K562 (cell line): ENCODE measurements around the gene OR4D2.

ENCODE experiments used
- EZH2 ChIP-seq: IDR thresholded peaks from 2 replicates; pipeline ENCODE4 v1.6.1; 2012; ENCODE audit warnings: low read depth, mild to moderate bottlenecking, inconsistent platforms, low read length, borderline replicate concordance
- SP1 ChIP-seq: sonication (generic); formaldehyde crosslinking; IDR thresholded peaks from 2 replicates; pipeline ENCODE4 v1.8.1; 2022; ENCODE audit warnings: mild to moderate bottlenecking, missing genetic modification reagents
- TAF1 ChIP-seq: IDR thresholded peaks from 2 replicates; pipeline ENCODE4 v1.6.1; 2011; ENCODE audit warnings: mild to moderate bottlenecking, low read length, moderate library complexity; ENCODE audit not compliant: insufficient read depth, control insufficient read depth, severe bottlenecking; ENCODE audit errors: extremely low read depth
- TF ChIP-seq, protein P1 (sequence below): fragments of 250-450 bp; sonication (Bioruptor Pico); IDR thresholded peaks from 2 replicates; pipeline ENCODE4 v1.5.0; 2020; ENCODE audit warnings: mild to moderate bottlenecking, borderline replicate concordance

DNA sequence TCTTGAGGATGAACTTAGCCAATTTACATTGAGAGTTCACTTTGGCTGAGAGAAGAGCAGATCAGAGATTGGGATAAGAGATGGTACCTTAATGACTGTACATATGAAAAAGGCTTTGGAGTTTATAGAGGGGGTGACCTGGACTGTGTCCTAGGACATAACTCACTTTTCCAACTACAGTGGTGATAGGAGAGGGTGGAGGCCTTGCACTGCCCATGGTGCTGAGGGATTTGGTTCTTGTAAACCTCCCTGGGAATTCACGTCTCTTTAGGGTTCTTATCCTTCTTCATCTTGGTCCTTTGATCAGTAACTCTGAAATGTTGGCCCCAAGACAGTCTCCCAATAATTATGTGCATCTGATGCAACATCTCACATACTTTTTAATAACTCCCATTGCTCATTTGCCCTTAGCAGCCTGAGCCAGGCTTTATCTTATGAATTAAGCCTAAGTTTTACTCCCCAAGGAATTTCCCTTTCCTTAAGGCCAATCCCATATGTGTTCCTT, 18.8 kb upstream of the OR4D2 start, which contains the start of gene OR4D1:
- no peak for TF ChIP-seq EZH2
- TF ChIP-seq, protein P1, sequence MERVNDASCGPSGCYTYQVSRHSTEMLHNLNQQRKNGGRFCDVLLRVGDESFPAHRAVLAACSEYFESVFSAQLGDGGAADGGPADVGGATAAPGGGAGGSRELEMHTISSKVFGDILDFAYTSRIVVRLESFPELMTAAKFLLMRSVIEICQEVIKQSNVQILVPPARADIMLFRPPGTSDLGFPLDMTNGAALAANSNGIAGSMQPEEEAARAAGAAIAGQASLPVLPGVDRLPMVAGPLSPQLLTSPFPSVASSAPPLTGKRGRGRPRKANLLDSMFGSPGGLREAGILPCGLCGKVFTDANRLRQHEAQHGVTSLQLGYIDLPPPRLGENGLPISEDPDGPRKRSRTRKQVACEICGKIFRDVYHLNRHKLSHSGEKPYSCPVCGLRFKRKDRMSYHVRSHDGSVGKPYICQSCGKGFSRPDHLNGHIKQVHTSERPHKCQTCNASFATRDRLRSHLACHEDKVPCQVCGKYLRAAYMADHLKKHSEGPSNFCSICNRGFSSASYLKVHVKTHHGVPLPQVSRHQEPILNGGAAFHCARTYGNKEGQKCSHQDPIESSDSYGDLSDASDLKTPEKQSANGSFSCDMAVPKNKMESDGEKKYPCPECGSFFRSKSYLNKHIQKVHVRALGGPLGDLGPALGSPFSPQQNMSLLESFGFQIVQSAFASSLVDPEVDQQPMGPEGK (CRISPR knock-in tag), result no peak
- TF ChIP-seq TAF1, result no peak
- TF ChIP-seq SP1 (CRISPR knock-in tag), result no peak
